Suprapubic skin (tissue), 4 donors: ENCODE results near the gene KCNMB2. TPM values are rescaled to one million over a fixed set of nuclear protein-coding genes. Genes with fewer than 3 reads are reported as not detected.
"Not testable (repeated sequence)": the region's sequence is repeated elsewhere in the genome, so short reads cannot be mapped to it uniquely, and the experiment has no call there.

Source experiments
- DNase-seq, 2 donors: peaks; one replicate each; pipeline ENCODE4 v3.0.0-alpha.2; 2019; ENCODE audit warnings: low spot score in 2 of 2
- H3K27ac ChIP-seq: fragments of 200-600 bp; sonication (generic); one replicate; pipeline ENCODE4 v1.5.1; 2019
- H3K27me3 ChIP-seq: fragments of 200-600 bp; sonication (generic); one replicate; pipeline ENCODE4 v1.5.1; 2019
- H3K36me3 ChIP-seq: fragments of 200-600 bp; sonication (generic); one replicate; pipeline ENCODE4 v1.5.1; 2019
- H3K4me1 ChIP-seq: fragments of 200-600 bp; sonication (generic); one replicate; pipeline ENCODE4 v1.5.1; 2019
- H3K4me3 ChIP-seq: fragments of 200-600 bp; sonication (generic); one replicate; pipeline ENCODE4 v1.5.1; 2019; ENCODE audit warnings: mild to moderate bottlenecking
- H3K9me3 ChIP-seq: fragments of 200-600 bp; sonication (generic); one replicate; pipeline ENCODE4 v1.5.1; 2019
- CTCF ChIP-seq, 2 donors: fragments of 200-600 bp in 1 of 2; fragments of 450-650 bp in 1 of 2; sonication (generic) in 1 of 2; IDR thresholded peaks; one replicate each; pipeline ENCODE4 v1.5.1; 2016 to 2019; ENCODE audit warnings: antibody characterized with exemption in 2 of 2, mild to moderate bottlenecking in 1 of 2, moderate library complexity in 1 of 2
- EP300 ChIP-seq: sonication (generic); formaldehyde crosslinking; IDR thresholded peaks from one replicate; pipeline ENCODE4 v1.6.1; 2017; ENCODE audit warnings: antibody characterized with exemption
- POLR2A ChIP-seq, 2 donors: fragments of 450-650 bp; IDR thresholded peaks; one replicate each; pipeline ENCODE4 v1.6.1; 2017; ENCODE audit warnings: antibody characterized with exemption in 2 of 2, mild to moderate bottlenecking in 2 of 2, moderate library complexity in 2 of 2
- POLR2AphosphoS5 ChIP-seq, 3 donors: sonication (generic); formaldehyde crosslinking; IDR thresholded peaks; one replicate each; pipeline ENCODE4 v1.6.1; 2017; ENCODE audit warnings: antibody characterized with exemption in 3 of 3
- WGBS: methylation state at CpG from one replicate; pipeline ENCODE4 v1.1.5; 2018; 5-methylcytosine and 5-hydroxymethylcytosine counted together
- total RNA-seq, 4 donors: library from RNA; depleted of rRNA; stranded (reverse); fragments of >200 nt; gene quantifications; one replicate each; pipeline ENCODE4 v1.1.0, GENCODE V29; 2016

Gene KCNMB2
- total RNA-seq, 4 donors from 2014 or later, result 0.42 TPM; not detected in 3

GRCh38 chr3:178743297-178743696, 207.1 kb downstream of the KCNMB2 start:
- no peaks in the 10 kb centered on the region for H3K36me3 ChIP-seq
- TF ChIP-seq EP300, result no peak
- no peak for TF ChIP-seq POLR2AphosphoS5 (IDR thresholded peaks at IDR 0.05)
- no peak for TF ChIP-seq CTCF (IDR thresholded peaks at IDR 0.05)
- TF ChIP-seq POLR2A (IDR thresholded peaks at IDR 0.05), result no peak
- 85% methylated on average over 4 of the region's 4 CpGs for WGBS

GRCh38 chr3:178745861-178746655, 209.8 kb downstream of the KCNMB2 start:
- H3K4me3 ChIP-seq, H3K4me1 ChIP-seq, H3K27ac ChIP-seq, DNase-seq, H3K9me3 ChIP-seq, H3K36me3 ChIP-seq, H3K27me3 ChIP-seq: not testable (repeated sequence)
- 69% methylated on average over 6 of the region's 6 CpGs for WGBS

More at GRCh38 chr3:178743297-178743696, 207.1 kb downstream of the KCNMB2 start:
- no peaks in the 10 kb centered on the region for H3K27me3 ChIP-seq
- no peak for DNase-seq
- no peak overlapping the region for H3K4me3 ChIP-seq
- no peaks in the 10 kb centered on the region for H3K4me1 ChIP-seq
- no peak overlapping the region for H3K27ac ChIP-seq
- H3K9me3 ChIP-seq, result no peaks in the 10 kb centered on the region

- no peaks in the 10 kb centered on the region for H3K9me3 ChIP-seq
- no peaks in the 10 kb centered on the region for H3K4me1 ChIP-seq
- WGBS, result 65% methylated on average over 3 of the region's 3 CpGs
- no peaks in the 10 kb centered on the region for H3K27me3 ChIP-seq
- no peaks in the 10 kb centered on the region for H3K36me3 ChIP-seq
- DNase-seq, result no peak
- H3K4me3 ChIP-seq, result no peak overlapping the region
- TF ChIP-seq CTCF (IDR thresholded peaks at IDR 0.05), result no peak
- no peak for TF ChIP-seq POLR2A (IDR thresholded peaks at IDR 0.05)
- TF ChIP-seq POLR2AphosphoS5 (IDR thresholded peaks at IDR 0.05), result no peak
- no peak for TF ChIP-seq EP300
- H3K27ac ChIP-seq, result no peak overlapping the region
Measured at GRCh38 chr3:178748874-178749273, 212.6 kb downstream of the KCNMB2 start.

- no peaks in the 10 kb centered on the region for H3K4me1 ChIP-seq
- 40% methylated on average over 2 of the region's 2 CpGs for WGBS
- no peak overlapping the region for H3K27ac ChIP-seq
- no peaks in the 10 kb centered on the region for H3K27me3 ChIP-seq
- H3K4me3 ChIP-seq, result no peak overlapping the region
- TF ChIP-seq EP300 (no peak), POLR2AphosphoS5 (IDR thresholded peaks at IDR 0.05) (no peak)
- no peaks in the 10 kb centered on the region for H3K36me3 ChIP-seq
- no peaks in the 10 kb centered on the region for H3K9me3 ChIP-seq
- DNase-seq, result no peak
Measured at GRCh38 chr3:178749471-178749870, 213.2 kb downstream of the KCNMB2 start.

- H3K9me3 ChIP-seq, result no peaks in the 10 kb centered on the region
- DNase-seq, result no peak
- H3K4me1 ChIP-seq, result no peaks in the 10 kb centered on the region
- WGBS, result 61% methylated on average over 3 of the region's 3 CpGs
- no peak overlapping the region for H3K27ac ChIP-seq
- H3K4me3 ChIP-seq, result no peak overlapping the region
- H3K27me3 ChIP-seq, result no peaks in the 10 kb centered on the region
- TF ChIP-seq CTCF (IDR thresholded peaks at IDR 0.05) (no peak), POLR2AphosphoS5 (IDR thresholded peaks at IDR 0.05) (no peak), POLR2A (IDR thresholded peaks at IDR 0.05) (no peak)
- H3K36me3 ChIP-seq, result no peaks in the 10 kb centered on the region
Measured at GRCh38 chr3:178750639-178751300, 214.5 kb downstream of the KCNMB2 start.

- H3K9me3 ChIP-seq, result no peaks in the 10 kb centered on the region
Measured at GRCh38 chr3:178752843-178753242, 216.6 kb downstream of the KCNMB2 start.

More at GRCh38 chr3:178752843-178753242, 216.6 kb downstream of the KCNMB2 start:
- no peak overlapping the region for H3K4me3 ChIP-seq
- no peak for TF ChIP-seq EP300
- TF ChIP-seq CTCF (IDR thresholded peaks at IDR 0.05), result no peak
- no peak for TF ChIP-seq POLR2AphosphoS5 (IDR thresholded peaks at IDR 0.05)
- WGBS, result 87% methylated on average over 2 of the region's 2 CpGs
- no peaks in the 10 kb centered on the region for H3K36me3 ChIP-seq
- H3K27ac ChIP-seq, result no peak overlapping the region
- H3K4me1 ChIP-seq, result no peaks in the 10 kb centered on the region
- no peaks in the 10 kb centered on the region for H3K27me3 ChIP-seq
- no peak for DNase-seq
